Measurements from ENCODE around the gene KLRF2.

- TF ChIP-seq CTCF (IDR thresholded peaks at IDR 0.05; ENCODE audit: insufficient read depth, low read length) (no peak), REST (IDR thresholded peaks at IDR 0.05; ENCODE audit: insufficient replicate concordance, low read depth) (no peak), GABPA (IDR thresholded peaks at IDR 0.05; ENCODE audit: low read depth) (no peak), POLR2AphosphoS5 (IDR thresholded peaks at IDR 0.05; ENCODE audit: low read depth) (no peak), SPI1 (IDR thresholded peaks at IDR 0.05; ENCODE audit: borderline replicate concordance, low read depth) (no peak)
Observed at GRCh38 chr12:9880532-9881078, 684 bp upstream of the KLRF2 start.

Measured in HL-60 (cell line).